NCI-H524 (cell line): ENCODE data around the gene TRPM1.

Experiments
- DNase-seq, 2 experiments: peaks; one replicate each; lab custom pipeline; 2025; lab: John Stamatoyannopoulos, UW

The TRPM1 gene

DNA sequence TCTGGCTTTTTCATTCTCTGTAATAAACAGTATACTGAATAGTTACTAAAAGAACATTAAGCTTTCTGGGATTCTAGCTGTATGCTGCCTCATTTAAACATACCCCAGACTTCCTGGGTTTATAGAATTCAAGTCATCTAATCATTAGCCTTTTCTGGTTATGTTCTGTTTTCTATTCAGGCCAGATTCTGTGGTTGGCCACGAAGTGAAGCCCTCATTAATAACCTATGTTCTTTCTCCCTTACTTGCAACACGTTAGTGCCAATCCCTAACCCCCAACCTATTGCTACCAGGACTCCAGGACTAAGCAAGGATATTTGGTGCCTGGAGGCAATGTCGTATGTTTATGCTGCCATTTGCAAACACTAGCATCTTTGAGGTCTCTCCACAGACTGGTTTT lies 81.5 kb downstream of the TRPM1 start:
- DNase-seq: no peak

DNA sequence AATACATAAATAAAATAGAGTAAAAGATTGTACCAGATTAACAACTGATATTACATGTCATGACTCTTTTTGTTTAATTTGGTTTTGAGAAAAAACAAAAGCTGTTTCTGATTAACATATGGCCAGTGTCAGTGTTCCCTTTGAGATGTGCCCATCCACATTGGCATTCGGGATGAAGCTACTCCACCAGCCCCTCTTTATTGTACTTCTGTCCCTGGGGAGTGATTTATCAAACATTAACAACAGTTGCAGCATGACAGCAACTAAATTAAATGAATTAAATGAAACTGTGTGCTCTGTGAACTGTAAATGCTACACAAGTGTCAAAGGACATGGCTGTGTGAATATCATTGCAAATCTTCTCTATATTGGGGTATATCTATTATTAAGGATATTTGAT lies 84.2 kb downstream of the TRPM1 start:
- peak in 1 of 2 experiments; percentile 4 for DNase-seq

DNA sequence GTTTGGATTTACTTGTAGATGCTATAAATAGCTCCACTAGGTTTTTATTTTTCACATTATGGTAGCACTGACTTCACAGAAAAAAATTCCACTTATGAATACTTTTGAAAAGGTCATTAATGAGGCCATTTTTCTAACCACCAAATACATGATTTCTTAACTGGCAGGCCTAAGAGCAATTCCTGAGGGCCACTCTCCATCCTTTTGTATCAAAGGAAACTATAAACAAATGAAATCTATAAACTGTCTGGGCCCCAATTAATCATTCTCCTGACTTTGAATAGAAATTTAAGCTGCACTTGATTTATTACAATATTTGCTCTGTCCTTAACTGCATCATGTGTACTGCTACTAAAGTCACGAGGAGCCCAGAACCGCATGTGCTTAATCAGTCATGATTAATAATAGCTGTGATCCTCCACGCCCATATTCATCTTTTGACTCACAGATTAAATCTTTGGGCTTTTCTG lies 85.0 kb downstream of the TRPM1 start:
- DNase-seq: no peak

DNA sequence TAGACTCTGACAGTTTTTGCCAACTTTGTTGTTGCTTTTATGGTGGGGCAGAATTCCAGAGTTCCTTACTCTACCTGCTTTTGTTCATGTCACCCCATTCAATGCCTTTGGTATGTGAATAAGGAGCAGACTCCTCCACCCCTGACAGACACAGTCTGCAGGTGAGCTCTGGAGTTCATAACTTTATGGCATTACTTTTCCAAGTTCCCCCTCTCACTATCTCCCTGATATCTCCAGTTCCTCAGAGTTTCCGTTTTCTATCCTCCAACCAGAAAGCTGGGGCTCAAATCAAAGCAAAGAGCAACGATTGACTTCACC lies 87.0 kb downstream of the TRPM1 start:
- no peak for DNase-seq

DNA sequence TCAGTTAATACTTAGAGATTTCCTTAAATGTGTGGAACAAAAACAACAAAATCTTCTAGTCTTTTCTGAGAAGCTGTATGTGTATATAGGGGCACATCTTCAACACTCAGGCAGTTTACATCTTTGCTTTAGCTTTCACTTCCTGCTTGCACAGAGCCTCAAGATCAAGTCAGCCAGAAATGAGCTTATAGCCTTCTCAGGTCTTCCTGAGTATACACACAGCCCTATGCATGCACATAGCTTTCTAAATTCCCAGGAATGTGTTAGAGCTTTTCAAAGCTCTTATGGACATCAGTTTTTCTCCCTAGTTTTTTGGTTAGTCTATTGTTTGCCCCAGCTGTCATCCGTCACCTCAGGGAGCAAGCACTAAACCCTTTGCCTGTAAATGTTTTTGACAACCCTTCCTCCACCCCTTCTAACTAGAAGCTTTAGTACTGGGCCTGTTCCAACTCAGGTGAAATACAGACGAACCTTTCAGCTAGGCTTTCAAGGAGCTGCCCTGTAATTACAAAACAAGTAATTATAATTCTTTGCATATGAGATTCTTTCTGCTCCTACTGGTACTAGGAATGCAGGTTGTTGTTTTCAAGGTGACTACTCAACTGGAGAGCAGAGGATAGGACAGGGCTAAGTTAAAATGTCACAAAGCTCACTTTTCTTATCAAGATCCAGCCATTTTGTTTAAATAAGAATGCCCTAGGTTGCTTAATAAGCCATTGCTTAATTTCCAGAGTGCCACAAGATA lies 87.5 kb downstream of the TRPM1 start:
- no peak for DNase-seq

DNA sequence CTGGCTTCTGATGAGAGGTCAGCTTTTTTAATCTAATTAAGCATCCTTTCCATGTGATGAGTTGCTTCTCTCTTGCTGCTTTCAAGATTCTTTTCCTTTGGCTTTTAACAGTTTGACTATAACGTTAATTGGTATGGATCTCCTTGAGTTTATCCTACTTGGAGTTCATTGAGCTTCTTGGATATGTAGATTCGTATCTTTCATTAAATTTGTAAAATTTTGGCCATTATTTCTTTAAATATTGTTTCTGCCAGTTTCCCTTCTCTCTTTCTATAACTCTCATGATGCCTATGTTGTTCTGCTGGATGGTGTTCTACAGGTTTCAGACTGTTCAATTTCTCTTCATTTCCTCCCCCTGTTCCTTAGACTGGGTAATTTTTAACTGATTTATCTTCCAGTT lies 89.1 kb downstream of the TRPM1 start:
- no peak for DNase-seq

DNA sequence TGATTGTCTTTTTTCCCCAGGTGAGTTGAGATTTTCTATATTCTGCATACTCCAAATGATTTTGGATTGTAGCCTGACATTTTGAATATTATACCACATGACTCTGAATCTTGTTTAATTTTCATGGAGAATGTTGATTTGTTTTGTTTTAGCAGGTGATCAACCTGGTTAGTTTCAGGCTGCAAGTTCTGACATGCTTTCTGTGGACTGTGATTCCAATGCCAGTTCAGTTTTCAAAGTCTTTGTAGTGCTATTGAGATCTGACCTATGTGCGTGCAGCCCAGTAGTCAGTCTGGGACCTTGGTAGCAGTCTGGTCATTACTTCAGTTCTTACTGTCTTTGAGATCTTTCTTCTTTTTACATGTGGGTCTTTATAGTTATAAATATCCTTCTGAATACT lies 91.5 kb downstream of the TRPM1 start:
- DNase-seq: no peak

DNA sequence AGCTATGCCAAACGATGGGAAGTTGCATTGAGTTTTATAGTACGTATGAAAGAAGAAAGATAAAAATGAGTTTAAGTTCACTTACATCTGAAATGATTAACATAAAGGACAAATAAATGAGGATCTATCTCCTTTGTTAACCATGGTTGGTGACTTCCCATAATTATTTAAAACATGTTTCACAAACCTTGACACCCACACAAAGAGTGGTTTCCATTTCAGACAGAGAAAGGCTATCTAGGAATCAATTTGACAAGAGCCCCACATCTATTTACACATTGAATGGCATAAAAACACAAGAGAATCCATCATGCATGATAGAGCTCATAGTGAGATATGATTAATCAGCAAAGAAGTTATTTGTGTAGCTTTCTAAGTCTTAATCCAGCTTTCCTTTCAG lies 95.9 kb downstream of the TRPM1 start:
- no peak for DNase-seq

DNA sequence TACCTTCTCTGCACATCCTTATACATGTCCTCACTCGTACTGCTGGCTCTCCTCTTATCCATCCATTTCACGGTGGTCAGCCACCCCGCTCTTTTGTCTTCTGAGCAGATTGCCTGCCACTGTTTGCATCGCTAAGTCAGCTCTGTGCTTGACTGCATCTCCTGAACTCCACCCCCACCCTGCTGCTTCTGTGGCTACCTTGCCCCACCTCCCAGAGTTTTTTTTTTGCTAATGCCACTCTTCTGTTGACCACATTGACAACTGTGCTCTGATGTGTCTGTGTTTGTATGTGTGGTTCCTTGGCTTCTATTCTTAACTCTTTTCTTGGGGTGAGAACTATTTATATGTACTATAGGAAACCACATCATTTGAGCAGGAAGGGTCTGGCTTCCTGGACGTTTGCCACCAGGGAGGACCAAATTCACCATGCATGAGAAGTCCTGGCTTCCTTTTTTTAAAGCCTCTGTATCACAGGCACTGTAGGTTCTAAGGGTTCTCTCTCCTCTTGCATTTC lies 97.2 kb downstream of the TRPM1 start:
- DNase-seq: no peak

DNA sequence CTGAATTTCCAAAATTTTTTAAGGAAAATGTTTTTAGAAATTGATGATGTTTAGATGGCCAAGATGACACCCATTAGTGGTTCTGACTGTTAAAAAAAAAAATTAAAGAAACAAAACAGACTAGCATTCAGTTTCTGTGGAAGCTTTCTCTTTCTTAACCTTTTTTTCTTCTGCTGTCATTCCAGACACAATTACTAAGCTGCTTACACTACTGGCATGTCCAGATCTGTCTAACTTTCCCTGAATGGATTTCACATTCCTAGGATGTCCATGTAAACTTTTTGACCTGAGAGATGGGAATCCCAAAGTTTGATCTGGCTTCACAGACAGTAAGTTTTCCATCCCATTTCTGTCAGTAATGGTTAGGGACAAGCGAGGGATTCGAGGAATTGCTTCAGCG lies 99.8 kb downstream of the TRPM1 start:
- DNase-seq: no peak

DNA sequence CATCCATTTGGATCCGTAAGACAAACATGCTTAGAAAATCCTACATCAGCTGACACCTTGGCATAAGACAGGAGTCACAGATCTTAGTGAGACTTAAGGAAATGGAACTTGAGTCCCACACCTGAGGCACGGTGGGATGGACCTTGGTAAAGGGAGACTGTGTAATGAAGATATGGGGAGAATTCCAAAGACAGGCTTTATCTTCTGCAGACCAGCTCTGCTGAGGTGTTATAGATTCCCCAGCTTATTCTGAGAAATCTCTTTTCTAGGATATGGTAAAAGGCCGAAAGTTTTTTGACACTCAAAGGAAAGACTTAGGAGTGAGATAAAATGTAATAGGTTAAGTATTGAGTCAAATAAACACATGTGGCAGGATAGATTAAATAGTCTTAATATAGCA lies 101.8 kb downstream of the TRPM1 start:
- DNase-seq: no peak

DNA sequence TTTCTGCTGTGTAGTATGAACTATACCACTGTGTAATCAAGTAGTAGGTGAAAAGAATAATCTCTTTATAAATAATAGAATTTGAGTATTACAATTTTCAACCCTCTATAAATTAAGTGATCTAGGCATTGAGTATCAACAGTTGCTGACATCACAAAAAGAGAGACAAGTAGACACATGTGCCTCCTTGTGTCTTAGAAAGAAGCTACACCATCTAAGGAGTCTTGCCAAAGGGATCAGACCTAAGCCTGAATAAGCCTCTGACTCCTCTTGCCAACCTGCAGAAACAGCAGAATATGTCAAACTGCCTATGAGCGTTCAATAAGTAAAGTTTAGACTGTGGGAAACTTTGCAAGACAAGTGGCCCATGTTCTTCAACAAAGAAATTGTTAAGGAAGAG lies 104.3 kb downstream of the TRPM1 start:
- DNase-seq: no peak

DNA sequence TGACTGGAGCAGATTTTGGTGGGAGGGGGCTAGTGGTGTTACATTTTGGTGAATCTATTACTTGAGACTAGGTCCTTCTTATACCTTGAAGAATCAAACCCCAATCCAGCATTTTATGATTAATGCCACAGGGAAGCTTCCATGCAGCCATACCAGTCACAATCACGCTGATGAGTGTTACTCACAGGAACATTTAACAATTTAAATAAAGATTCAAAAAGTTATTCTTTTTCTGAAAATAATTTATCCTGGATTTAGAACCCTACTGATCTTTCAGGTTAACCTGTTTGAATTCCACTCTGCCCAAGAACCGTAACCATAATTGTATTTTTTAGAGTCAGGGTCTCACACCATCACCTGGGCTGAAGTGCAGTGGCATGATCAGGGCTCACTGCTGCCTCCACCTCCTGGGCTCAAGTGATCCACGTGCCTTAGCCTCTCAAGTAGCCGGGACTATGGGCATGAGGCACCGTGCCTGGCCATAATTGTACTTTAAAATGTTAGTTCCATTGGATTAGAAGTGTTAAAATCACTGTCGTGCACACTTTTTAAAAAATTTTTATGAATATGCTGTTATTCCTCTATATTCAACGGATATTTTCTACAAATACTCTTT lies 109.2 kb downstream of the TRPM1 start:
- peak; percentile 42 to 57 for DNase-seq

DNA sequence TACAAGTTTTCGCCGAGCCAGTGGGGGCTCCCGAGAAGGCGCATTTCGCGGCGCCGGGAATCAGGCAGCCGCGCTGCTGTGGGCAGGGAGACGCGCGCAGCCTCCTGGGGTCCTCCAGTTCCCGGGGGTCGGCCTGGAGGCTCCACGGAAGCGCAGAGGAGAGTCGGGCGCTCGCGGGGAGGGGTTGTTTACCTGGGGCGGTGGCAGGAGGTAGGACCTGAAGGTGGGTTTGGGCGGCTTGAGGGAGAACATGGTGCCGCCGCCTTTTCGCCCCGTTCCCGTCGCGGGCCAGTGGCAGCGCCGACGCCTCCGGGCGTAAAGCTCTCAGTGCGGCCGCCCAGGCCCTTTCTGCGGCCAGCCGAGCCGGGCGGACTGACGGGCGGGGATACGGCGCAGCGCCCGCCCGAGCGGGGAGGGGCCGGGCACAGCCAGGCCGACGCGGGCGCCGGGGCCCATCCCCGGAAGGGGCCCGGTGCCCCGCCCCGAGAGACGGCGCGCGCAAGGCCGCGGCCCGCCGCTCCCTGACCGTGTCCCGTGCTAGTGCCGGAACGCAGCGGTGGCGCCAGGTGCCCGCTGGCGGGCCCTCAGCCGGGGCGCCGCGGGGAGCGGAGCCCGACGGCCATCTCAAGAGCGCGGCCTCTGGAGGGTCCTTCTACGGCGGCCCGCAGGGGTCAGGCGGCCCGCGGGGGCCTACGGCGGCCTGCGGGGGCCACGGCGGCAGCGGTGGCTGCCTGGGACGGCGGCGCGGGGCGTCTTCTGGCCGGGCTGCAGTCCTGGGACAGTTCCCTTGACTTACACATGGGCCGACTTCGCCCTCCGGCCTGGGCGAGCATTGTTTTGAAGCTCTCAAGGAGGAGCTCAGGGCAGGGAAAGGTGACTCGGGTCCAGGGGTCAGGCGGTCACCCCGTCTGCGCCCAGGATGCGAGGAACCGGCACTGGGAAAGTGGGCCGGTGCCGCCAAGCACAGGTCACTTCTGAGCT lies 110.0 kb downstream of the TRPM1 start, which contains the start of gene MTMR10:
Gene MTMR10, minus strand, starts transcription at position 374 of the 981 bp plus-strand sequence. Its CDS starts 122 bp downstream, at position 252.
- DNase-seq: peak; percentile 43 to 66

DNA sequence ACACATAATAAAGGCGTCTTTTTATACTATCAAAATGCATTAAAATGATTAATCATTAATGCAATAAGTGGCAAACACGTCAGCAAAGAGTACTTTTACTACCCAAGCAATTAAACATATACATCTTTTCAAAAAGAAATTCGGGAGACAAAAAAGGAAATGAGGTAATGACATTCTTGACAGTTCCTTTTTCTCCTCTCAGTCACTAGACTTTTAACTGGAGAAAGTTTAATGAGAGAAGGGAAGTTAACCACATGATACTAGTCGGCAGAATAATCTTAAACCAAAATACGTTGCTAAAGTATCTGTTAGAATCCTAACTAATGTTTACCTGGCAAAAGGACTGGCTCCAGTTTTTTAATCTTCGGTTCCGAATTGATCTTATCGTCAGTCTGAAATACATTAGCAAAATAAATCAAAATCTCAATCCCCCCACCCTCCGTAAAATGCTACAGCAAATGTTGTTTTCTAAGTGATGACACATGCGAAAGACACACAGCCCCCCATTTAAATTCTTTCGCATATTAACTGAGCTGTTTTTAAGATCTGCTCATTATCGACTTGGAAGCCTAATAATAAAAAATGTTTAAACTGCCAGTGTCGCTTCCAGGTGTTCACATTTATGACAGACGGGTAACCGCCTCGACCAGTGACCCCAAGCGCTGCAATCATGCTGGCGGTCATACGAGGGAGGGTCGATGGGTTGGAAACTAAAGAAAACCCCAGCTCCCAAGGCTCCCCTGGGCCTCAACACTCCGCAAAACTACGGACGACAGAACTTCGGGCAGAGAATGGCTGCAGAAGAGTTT lies 110.9 kb downstream of the TRPM1 start:
- DNase-seq: peak in 1 of 2 experiments; percentile 47

DNA sequence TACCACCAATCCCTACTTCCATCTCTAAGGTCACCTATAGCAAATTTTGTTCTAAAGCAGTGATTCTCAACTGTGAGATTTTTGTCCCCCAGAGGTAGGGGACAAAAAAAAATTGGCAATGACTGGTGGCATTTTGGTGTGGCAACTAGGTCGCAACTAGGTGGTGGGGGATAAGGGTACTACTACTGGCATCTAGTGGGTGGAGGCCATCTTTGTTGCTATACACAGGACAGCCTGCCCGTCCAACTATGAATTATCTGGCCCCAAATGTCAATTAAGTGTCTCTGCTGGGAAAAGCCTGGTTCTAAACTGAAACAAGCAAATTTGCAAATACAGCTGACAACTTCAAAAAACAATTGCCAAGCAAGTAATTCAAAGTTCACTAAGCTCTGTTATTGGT lies 111.5 kb downstream of the TRPM1 start:
- DNase-seq: no peak

DNA sequence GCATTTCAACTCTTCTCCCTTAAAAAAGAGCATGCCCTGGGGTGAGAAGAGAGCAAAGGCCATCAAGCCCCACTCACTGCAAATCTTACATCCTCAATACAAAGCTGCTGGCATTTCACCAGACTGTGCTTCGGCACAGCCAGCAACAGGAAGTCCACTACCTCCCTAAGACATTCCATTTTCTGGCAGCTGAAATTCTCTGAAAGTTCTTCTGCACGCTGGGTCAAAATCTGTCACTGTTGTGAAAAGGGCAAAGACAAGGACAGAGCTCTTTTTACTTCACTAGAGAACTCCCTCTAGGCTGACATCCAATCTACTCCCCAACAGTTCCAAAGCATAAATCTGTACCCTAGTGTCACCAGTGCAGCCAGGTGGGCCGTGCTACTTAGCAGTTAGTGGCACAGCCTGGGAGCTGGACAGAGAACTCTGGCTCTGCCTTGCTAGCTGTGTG lies 116.4 kb downstream of the TRPM1 start:
- DNase-seq: no peak

DNA sequence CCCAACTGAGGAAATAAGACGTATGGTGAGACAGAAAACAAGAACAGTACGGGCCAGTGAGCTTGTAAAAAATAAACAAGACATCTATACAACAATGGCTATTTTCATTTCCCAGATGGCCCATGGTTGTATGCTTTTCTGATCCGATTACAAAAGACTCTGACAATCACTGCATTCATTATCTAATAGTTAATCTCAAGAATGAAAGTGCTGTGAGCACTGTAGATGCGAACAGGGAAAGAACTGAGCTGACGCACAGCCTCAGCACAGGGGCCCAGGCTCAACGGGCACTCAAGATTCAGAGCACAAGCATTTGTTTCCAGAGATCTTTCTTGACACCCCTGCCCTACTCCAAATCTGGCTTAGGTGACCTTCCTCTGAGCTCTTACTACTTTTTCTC lies 117.0 kb downstream of the TRPM1 start:
- no peak for DNase-seq

DNA sequence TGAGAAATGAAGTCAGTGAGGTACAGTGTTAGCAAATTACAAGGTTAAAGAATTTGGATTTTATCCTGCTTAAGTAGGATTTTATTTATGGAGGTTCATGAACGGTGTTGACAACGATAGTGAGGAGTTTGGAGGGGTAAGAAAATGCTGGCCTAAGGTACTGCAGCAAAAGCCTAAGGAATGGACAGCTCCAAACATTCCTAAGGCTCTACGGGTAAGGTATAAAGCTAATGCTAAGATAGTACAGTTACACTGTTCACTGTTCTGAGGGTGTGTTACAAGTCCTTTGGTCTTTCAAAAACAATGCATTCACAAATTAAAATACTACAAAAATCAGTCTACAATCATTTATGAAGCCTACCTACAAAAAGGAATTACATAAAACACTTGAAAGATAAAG lies 117.4 kb downstream of the TRPM1 start:
- no peak for DNase-seq

DNA sequence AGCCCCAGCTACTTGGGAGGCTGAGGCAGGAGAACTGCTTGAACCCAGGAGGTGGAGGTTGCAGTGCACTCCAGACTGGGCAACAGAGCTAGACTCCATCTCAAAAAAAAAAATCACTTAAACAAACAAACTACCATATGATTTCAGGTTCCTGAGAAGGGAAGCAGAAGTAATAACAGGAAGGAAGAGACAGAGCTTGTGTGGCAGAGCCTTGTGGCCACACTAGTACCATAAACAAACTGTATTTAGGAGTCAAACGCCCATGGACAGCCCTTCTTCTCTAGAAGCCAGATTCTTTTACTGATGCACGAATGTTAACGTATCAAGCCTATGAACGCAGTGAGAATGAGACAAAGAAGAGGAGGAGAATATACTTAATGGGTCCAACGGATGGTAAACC lies 122.1 kb downstream of the TRPM1 start:
- DNase-seq: no peak

DNA sequence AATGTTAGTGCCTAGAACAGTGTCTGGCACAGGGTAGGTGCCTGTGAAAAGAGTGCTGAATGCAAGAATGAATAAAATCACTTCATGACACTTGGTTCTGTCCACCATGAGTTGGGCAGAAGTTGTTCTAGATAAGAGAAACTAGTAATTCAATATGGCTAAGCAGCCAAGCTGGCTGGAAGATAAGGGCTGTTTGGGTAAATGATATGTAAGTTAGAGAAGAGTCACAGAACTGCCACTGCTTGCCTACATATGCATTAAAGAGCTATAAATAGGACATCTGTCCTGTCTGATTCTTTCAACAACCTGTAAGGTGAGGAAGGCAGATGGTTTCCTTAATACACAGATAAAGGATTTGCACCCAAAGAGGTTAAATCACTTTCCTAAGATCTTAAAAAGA lies 123.2 kb downstream of the TRPM1 start:
- DNase-seq: peak in 1 of 2 experiments; percentile 63
